ENCODE results near the gene MTOR.
"Not testable (repeated sequence)": the region's sequence is repeated elsewhere in the genome, so short reads cannot be mapped to it uniquely, and the experiment has no call there.

The MTOR gene

DNA sequence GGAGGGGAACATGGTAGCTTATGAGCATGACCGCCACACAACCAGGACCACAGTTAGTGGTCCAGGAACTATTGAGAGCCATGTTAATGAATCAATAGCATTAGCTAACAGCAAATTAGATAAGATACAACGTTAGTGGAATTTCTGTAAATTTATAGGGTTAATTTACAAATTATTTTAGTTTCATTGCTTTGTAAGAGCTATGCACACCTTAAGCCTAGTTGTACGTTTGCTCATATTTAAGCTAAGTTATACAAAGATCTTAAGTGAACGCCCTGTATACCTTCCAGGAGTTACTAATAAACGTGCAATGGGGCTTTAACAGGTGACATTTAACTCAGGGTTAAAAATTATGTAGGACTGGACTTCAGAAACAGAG lies 163.4 kb downstream of the MTOR start:
- TF ChIP-seq, protein P1, sequence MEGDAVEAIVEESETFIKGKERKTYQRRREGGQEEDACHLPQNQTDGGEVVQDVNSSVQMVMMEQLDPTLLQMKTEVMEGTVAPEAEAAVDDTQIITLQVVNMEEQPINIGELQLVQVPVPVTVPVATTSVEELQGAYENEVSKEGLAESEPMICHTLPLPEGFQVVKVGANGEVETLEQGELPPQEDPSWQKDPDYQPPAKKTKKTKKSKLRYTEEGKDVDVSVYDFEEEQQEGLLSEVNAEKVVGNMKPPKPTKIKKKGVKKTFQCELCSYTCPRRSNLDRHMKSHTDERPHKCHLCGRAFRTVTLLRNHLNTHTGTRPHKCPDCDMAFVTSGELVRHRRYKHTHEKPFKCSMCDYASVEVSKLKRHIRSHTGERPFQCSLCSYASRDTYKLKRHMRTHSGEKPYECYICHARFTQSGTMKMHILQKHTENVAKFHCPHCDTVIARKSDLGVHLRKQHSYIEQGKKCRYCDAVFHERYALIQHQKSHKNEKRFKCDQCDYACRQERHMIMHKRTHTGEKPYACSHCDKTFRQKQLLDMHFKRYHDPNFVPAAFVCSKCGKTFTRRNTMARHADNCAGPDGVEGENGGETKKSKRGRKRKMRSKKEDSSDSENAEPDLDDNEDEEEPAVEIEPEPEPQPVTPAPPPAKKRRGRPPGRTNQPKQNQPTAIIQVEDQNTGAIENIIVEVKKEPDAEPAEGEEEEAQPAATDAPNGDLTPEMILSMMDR (IDR thresholded peaks at IDR 0.05; ENCODE audit: insufficient read depth, low read length): no peak
- Histone ChIP-seq H3K27ac (replicated peaks) (peak overlapping the region; percentile 96), H3K27me3 (ENCODE audit: insufficient read depth, poor library complexity, severe bottlenecking) (no peaks in the 10 kb centered on the region), H3K4me3 (replicated peaks; ENCODE audit: insufficient read depth, low read length) (peak overlapping the region; percentile 99)
- DNase-seq (ENCODE audit: low read depth in 1 of 2, low spot score in 1 of 2): no peak

DNA sequence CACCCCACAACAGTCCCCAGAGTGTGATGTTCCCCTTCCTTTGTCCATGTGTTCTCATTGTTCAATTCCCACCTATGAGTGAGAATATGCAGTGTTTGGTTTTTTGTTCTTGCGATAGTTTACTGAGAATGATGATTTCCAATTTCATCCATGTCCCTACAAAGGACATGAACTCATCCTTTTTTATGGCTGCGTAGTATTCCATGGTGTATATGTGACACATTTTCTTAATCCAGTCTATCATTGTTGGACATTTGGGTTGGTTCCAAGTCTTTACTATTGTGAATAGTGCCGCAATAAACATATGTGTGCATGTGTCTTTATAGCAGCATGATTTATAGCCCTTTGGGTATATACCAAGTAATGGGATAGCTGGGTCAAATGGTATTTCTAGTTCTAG lies 178.6 kb downstream of the MTOR start:
- not testable (repeated sequence) for H3K27me3 ChIP-seq (ENCODE audit: insufficient read depth, poor library complexity, severe bottlenecking); H3K27ac ChIP-seq (replicated peaks); H3K4me3 ChIP-seq (replicated peaks; ENCODE audit: insufficient read depth, low read length); DNase-seq (ENCODE audit: low read depth in 1 of 2, low spot score in 1 of 2)

DNA sequence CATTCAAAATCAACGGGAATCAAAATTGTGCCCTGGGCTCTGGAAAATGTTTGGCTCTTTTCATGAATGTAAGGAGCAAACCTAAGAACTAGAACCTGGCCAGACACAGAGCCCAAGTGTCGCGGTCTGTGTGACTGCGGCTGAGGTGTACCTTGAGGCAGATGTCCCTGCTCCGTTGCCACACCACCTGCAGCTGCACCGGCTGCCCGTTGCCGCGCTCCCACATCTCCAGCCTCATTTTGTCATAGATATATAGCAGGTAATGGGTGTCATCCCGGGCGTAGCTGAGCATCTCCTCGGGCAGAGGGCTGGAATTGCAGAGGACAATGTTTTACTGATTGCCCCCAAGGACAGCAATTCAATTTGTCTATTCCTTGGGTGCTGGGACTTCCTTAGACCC lies 181.4 kb downstream of the MTOR start:
- H3K4me3 ChIP-seq (replicated peaks; ENCODE audit: insufficient read depth, low read length): no peak overlapping the region
- no peak overlapping the region for H3K27ac ChIP-seq (replicated peaks)
- TF ChIP-seq GABPA (IDR thresholded peaks at IDR 0.05; ENCODE audit: low read depth): no peak
- TF ChIP-seq, protein P2, sequence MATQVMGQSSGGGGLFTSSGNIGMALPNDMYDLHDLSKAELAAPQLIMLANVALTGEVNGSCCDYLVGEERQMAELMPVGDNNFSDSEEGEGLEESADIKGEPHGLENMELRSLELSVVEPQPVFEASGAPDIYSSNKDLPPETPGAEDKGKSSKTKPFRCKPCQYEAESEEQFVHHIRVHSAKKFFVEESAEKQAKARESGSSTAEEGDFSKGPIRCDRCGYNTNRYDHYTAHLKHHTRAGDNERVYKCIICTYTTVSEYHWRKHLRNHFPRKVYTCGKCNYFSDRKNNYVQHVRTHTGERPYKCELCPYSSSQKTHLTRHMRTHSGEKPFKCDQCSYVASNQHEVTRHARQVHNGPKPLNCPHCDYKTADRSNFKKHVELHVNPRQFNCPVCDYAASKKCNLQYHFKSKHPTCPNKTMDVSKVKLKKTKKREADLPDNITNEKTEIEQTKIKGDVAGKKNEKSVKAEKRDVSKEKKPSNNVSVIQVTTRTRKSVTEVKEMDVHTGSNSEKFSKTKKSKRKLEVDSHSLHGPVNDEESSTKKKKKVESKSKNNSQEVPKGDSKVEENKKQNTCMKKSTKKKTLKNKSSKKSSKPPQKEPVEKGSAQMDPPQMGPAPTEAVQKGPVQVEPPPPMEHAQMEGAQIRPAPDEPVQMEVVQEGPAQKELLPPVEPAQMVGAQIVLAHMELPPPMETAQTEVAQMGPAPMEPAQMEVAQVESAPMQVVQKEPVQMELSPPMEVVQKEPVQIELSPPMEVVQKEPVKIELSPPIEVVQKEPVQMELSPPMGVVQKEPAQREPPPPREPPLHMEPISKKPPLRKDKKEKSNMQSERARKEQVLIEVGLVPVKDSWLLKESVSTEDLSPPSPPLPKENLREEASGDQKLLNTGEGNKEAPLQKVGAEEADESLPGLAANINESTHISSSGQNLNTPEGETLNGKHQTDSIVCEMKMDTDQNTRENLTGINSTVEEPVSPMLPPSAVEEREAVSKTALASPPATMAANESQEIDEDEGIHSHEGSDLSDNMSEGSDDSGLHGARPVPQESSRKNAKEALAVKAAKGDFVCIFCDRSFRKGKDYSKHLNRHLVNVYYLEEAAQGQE (IDR thresholded peaks at IDR 0.05; ENCODE audit: insufficient replicate concordance, low read depth): no peak
- TF ChIP-seq SPI1 (IDR thresholded peaks at IDR 0.05; ENCODE audit: borderline replicate concordance, low read depth): no peak
- TF ChIP-seq, protein P1 (IDR thresholded peaks at IDR 0.05; ENCODE audit: insufficient read depth, low read length): no peak
- TF ChIP-seq POLR2AphosphoS5 (IDR thresholded peaks at IDR 0.05; ENCODE audit: low read depth): no peak
- H3K27me3 ChIP-seq (ENCODE audit: insufficient read depth, poor library complexity, severe bottlenecking): no peaks in the 10 kb centered on the region
- DNase-seq (ENCODE audit: low read depth in 1 of 2, low spot score in 1 of 2): no peak

DNA sequence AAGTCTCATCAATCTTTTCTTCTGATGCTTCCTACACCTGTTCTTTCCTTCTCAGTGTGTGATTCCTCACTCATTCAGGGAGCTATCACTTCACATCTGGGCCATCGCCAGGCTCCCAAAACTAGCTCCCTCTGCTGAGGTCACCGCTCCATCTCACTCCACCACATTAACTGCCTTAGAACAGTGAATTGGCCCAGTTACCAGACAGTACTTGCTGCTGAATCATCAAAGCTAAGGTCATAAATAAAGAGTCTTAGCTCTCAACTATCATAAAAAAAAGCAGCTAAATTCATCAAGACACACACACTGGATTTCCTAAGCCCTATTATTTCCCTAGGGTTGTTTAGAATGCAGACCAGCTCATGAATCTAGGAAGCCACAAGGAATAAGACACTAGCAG lies 183.7 kb downstream of the MTOR start:
- no peak for DNase-seq (ENCODE audit: low read depth in 1 of 2, low spot score in 1 of 2)
- no peaks in the 10 kb centered on the region for H3K27me3 ChIP-seq (ENCODE audit: insufficient read depth, poor library complexity, severe bottlenecking)
- no peak overlapping the region for H3K27ac ChIP-seq (replicated peaks)
- H3K4me3 ChIP-seq (replicated peaks; ENCODE audit: insufficient read depth, low read length): no peak overlapping the region
- TF ChIP-seq SPI1 (IDR thresholded peaks at IDR 0.05; ENCODE audit: borderline replicate concordance, low read depth) (no peak), POLR2AphosphoS5 (IDR thresholded peaks at IDR 0.05; ENCODE audit: low read depth) (no peak), GABPA (IDR thresholded peaks at IDR 0.05; ENCODE audit: low read depth) (no peak)
- TF ChIP-seq, protein P1 (IDR thresholded peaks at IDR 0.05; ENCODE audit: insufficient read depth, low read length): no peak
- TF ChIP-seq, protein P2 (IDR thresholded peaks at IDR 0.05; ENCODE audit: insufficient replicate concordance, low read depth): no peak

DNA sequence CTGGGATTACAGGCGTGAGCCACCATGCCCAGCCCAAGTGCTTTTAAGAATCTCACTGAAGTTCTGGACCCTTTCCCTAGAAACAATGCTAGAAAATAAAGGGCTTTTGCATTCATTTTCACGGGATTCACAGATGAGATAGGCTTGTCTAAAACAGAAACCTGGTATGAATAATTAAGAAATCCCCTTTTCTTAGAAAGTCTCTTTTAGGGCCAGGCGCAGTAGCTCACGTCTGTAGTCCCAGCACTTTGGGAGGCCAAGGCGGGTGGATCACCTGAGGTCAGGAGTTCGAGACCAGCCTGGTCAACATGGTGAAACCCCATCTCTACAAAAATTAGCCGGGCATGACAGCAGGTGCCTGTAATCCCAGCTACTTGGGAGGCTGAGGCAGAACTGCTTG lies 189.0 kb downstream of the MTOR start:
- not testable (repeated sequence) for H3K27ac ChIP-seq (replicated peaks)

More for the DNA sequence above, 189.0 kb downstream of the MTOR start:
- H3K4me3 ChIP-seq (replicated peaks; ENCODE audit: insufficient read depth, low read length); DNase-seq (ENCODE audit: low read depth in 1 of 2, low spot score in 1 of 2); H3K27me3 ChIP-seq (ENCODE audit: insufficient read depth, poor library complexity, severe bottlenecking): not testable (repeated sequence)
